ENCODE results near the gene MYL12A.
"Not testable (repeated sequence)": the region's sequence is repeated elsewhere in the genome, so short reads cannot be mapped to it uniquely, and the experiment has no call there.

Gene MYL12A

DNA sequence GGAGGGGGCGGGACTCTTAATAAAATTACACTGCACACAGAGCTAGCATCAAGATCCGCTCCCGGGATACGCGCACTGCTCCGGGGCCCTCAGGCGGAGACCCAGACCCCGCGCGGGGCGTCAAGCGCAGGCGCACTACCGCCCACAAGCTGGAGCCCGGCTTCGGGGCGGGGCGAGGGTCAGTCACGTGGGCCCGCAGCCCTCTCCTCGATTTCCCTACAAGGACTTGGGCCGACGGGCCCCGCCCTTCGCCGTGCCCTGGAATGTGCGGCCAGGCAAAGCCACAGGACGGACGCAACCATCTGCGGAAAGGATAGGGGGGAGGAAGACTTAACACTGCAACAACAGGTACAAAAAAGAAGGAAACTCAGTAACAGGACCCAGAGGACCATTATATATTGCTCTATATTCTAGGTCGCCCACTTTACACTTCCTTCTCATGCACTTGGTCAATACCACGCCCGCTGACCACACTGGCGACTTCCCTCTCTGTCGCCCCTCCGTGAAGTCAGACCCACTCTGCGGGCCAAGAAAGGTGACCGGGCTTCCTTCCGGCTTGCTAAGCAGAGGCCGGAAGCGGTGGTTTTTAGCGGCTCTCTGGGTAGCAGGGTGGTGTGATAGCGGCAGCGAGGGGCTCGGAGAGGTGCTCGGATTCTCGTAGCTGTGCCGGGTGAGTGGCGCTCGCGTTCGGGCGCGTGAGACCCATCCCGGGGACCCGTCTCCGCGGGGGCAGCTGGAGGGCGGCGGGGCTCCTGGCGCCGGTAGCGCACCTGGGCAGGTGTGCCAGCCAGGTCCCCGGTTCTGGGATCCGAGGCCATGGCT is at the start of gene MYL12A:
Gene MYL12A (plus strand): TSS at position 562 of the 822 bp plus-strand sequence. CDS start 5,447 bp downstream, outside the sequence.
- DNase-seq: peak; percentile 93

DNA sequence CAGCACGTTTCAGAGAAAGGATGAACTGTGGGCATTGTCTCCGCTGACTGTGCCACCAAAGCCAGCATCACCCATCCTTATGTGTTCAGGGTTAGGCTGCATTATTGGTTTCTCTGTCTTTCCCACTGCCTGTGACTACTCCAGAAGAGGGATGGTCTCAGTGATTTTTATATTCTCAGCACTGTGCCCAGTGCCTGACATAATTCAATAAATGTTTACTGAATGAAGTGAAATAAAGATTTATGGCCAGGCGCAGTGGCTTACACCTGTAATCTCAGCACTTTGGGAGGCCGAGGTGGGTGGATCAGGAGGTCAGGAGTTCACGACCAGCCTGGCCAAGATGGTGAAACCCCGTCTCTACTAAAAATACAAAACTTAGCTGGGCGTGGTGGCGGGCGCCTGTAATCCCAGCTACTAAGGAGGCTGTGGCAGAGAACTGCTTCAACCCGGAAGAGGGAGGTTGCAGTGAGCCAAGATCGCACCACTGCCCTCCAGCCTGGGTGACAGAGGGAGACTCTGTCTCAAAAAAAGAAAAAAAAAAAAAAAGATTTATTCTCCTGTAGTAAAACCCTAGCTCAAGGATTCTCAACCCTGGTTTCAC is 49.2 kb upstream of the MYL12A start:
- not testable (repeated sequence) for DNase-seq

DNA sequence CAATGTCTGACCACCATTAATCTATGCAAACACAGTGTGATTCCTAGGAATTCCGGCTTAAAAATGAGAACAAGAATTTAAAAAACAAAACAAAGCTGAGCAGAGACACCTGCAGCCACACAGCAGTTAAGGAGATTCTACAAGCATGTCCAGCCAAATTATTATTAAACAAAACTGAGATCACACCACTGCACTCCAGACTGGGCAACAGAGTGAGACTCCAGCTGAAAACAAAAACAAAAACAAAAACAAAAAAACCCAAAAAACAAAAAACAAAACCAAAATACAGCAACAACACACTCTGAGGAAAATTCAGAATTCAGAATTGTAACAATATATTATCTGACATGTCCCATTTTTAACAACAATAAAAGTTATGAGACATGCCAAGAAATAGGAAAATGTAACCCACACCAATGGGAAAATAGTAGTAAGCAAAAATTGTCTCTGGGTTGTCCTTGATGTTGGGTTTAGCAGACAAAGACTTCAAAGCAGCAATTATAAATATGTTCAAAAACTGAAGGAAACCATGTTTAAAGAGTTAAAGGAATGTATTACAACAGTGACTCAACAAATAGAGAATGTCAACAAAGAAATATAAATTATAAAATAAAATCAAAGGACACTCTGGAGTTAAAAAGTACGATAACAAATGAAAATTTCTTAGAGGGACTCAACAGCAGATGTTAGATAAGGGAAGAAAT is 47.5 kb upstream of the MYL12A start:
- no peak for DNase-seq

DNA sequence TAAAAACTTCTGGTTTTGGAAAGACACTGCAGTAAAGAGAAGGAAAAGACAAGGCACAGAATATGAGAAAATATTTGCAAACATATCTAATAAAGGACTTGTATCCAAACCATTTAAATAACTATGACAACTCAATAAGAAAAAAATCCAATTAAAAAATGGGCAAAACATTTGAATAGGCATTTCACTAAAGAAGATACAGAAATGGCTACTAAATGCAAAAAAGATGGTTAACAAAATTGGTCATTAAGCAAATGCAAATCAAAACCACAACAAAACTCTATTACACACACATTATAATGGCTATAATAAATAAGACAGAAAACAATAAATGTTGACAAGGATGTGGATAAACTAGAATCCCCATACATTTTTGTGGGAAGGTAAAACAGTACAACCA is 42.4 kb upstream of the MYL12A start:
- DNase-seq: no peak

- no peak for DNase-seq
Measured at GRCh38 chr18:3207565-3207964, 40.0 kb upstream of the MYL12A start.

- no peak for DNase-seq
Measured at GRCh38 chr18:3209859-3210569, 37.6 kb upstream of the MYL12A start.

DNA sequence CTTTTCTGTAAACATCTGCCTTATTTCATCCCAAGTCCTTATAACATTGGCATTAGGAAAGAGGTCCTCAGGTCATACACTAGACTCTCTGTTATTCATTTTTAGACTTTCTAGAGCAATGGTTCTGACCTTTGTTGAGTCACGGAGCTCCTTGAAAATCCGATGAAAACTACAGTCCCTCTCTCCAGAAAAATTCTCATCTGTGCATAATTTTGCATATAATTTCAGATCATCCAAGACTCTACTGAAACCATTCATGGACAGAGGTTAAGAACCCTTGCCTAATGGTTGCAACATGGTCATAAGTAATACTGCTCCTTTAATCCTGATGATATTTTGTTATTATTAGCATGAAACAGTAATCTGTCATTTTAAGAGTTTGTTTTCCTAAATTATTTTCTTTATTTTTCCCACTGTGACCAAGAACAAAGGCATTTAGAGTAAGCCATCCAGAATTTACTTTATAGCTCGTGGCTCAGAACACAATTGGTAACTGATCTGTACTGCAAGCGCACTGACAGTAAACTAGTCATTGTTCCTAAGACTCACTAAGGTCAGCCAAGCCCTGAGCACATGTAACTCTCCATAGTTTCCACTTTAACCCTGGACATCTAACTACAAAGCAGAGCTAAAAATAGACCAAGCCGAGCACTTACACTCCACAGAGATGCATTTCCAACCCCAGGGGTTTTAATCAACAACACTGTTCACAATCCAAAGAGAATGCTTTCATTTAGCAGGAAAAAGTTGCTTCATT is 36.2 kb upstream of the MYL12A start:
- DNase-seq: no peak

GRCh38 chr18:3212657-3213056 is 34.9 kb upstream of the MYL12A start:
- DNase-seq: no peak

- DNase-seq: peak; percentile 19
Measured at GRCh38 chr18:3213300-3214059, 34.1 kb upstream of the MYL12A start.

DNA sequence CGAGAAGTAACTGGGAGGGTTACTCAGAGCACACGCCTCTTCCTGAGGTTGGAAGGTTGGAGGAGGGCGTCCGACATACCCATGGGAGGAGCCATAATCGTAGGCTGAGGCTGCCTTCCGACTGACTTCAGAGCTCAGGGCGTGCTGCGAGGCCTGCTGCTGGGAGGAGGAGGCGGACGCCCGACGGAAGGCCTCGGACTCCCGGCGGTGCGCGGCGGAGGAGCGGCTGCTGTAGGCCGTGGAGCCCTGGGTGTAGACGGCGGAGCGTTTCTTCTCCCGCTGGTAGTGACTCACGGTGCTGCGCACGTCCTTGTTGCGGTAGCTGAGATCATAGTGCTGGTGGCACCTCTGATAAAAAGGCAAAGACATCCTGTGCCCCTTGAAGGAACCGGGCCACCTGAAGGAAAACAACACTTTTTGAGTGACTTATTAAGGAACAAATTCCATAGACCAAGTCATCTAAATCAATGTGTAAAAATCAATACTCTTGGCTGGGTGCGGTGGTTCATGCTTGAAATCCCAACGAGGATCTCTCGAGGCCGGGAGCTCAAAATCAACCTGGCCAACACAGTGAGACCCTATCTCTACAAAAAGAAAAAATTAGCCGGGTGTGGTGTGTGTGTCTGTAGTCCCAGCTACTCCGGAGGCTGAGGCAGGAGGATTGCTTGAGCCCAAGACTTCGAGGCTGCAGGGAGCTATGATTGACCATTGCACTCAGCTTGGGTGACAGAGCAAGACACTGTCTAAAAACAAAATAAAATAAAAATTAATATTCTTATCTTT is 32.6 kb upstream of the MYL12A start:
- no peak for DNase-seq

- no peak for DNase-seq
Measured at GRCh38 chr18:3216987-3217386, 30.6 kb upstream of the MYL12A start.

DNA sequence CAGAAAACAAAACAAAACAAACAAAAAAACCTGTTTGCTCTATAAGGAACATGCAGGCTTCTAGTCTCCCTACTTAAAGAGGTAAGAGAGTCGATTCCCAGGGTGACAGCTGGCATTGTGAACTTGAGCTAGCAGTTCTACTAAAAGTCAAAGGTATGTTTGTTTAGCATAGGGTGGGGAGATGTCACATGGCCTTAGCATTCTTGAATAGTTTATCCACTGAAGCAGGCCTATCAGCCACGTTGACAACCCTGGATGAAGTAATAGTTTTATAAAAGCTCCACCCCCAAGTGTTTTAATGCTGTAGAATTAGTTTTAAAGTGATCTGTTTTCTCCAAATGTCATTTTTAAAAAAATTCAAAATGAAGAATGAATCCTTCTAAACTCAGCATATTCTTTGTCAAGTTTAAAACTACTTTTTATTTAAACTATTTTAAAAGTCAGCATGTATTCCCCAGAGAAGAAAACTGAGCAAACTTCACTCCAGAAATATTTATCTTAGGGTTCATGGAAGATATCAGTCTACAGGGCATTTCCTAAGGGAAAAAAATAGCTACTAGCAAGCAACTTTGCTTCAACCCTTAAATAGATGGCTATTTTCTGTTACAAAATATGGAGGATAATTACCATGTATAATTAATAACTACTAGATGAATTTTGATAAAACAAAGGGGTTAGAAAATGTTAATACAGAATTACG is 29.5 kb upstream of the MYL12A start:
- DNase-seq: no peak

- DNase-seq: no peak
Measured at GRCh38 chr18:3218819-3219218, 28.8 kb upstream of the MYL12A start.

DNA sequence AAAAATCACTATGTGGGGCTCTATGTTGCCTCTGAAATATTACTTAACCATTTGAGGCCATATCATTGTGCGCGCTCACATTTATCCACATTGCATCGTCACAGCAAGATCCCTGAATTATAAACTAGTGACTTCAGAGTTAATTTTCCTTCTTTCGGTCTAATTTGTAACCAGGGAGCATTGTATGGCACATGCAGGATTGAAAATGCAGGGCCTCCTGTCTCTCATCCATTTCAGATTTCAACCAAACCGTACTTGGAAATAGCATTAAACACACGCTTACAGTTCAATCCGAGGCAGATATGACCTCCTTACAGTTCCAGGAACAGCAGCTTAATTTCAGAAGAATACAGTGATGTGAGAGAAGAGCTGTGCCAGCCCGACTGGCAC is 28.4 kb upstream of the MYL12A start:
- DNase-seq: no peak

DNA sequence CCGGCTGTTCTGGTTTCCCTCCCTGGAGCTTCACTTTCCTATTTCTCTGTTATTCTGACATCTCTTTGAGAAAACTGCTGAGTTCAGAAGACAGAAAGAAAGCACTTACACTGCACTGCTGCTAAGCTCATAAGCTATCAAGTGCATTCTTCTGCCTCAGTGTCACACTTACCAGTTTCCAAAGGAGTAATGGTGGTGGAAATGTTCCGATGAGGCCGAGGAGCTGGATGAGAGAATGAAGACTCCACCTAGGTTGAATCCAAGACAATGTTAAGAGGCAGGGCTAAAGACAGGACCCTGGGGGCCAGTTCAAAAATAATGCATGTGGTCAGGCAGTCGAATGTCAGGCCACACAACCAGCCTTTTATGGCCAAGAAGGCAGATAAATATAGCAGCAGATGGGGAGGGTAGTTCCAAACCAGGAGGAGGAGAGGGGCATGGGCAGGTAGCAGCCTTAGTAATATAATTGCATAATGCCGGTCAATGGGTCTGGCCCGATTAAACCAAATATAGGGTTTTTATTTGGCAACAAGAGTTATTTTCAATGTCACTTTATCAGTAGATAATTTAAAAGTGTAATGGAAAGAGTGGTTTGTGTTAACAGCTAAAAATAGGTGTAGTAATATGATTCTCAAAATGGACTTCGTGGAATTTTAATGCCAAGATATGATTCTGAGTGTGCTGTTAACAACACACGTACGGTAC is 27.8 kb upstream of the MYL12A start, which contains the start of gene MYOM1:
Gene MYOM1 (minus strand): TSS at position 338 of the 705 bp plus-strand sequence. CDS start 4,745 bp downstream, outside the sequence.
- DNase-seq: no peak

- DNase-seq: not testable (repeated sequence)
Measured at GRCh38 chr18:3220868-3221267, 26.7 kb upstream of the MYL12A start.

- DNase-seq: no peak
Measured at GRCh38 chr18:3221496-3221895, 26.1 kb upstream of the MYL12A start.

- no peak for DNase-seq
Measured at GRCh38 chr18:3223356-3223755, 24.2 kb upstream of the MYL12A start.

DNA sequence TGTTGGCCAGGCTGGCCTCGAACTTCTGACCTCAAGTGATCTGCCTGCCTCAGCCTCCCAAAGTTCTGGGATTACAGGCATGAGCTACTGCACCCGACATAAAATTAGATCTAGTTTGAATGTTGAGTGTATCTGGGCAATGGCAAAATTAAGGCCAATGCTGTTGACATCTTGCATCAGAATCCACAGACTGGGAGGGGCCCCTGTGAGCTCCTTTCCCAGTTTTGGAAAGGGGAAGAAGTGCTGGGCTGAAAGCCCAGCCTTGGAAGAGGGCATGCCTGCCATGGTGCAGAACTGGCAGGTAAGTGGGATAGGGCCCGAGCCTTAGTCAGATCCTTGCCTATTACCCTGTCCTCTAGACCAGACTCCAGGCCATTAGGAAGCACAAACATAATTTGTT is 23.4 kb upstream of the MYL12A start:
- no peak for DNase-seq

Measured in CD4-positive, alpha-beta T cell treated with Interleukin-10 for 1 hour (primary cell).